ENCODE results near the gene COASY. TPM values are rescaled to one million over a fixed set of nuclear protein-coding genes. Genes with fewer than 3 reads are reported as not detected.

Gene COASY
- total and polyA plus RNA-seq, 2 of the 4 experiments (the other 2 are of a cell fraction), result 10.6 to 44.0 TPM

DNA sequence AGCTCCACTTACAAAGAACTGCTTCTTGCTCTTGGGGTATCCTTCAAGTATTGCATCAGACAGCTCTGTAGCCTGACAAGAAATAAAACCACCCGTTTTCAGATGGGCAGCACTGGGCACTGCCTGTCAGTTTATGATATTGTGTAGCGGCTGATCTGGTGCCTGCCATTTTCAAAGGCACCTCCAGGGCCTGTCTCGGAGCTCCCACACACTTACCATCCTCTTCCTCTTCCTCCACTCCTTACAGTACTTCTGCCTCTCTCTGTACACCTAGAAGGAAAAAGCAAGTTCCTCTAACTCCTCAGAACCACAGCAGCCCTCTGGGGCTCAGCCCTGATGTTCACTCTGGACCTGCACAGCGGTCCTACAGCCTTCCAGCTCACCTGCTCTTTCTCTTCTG lies 11.1 kb downstream of the COASY start:
- POLR2A ChIA-PET (ENCODE audit: unreplicated experiment), result no interaction called here
- CTCF ChIA-PET, result no interaction called here

More for the DNA sequence above, 11.1 kb downstream of the COASY start:
- H3K9ac ChIP-seq (ENCODE audit: low read depth, low read length), result no peak overlapping the region
- H2BK5ac ChIP-seq (ENCODE audit: low read depth, low read length, poor library complexity, severe bottlenecking), result no peak overlapping the region
- H3K4me2 ChIP-seq (ENCODE audit: low read depth, low read length), result no peak overlapping the region
- no peak overlapping the region for H3K18ac ChIP-seq (ENCODE audit: low read depth, low read length)
- no peak overlapping the region for H2BK15ac ChIP-seq (ENCODE audit: low read depth, low read length)
- H2AFZ ChIP-seq (replicated peaks; ENCODE audit: low read length, poor library complexity), result no peak overlapping the region
- 0 out of 2 replicates have a peak, but pooled peaks have one; percentile 12 for TF ChIP-seq CEBPB (IDR thresholded peaks at IDR 0.05; ENCODE audit: low read depth, low read length)
- TF ChIP-seq, protein P1, sequence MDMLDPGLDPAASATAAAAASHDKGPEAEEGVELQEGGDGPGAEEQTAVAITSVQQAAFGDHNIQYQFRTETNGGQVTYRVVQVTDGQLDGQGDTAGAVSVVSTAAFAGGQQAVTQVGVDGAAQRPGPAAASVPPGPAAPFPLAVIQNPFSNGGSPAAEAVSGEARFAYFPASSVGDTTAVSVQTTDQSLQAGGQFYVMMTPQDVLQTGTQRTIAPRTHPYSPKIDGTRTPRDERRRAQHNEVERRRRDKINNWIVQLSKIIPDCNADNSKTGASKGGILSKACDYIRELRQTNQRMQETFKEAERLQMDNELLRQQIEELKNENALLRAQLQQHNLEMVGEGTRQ (IDR thresholded peaks at IDR 0.05; ENCODE audit: low read depth, low read length), result no peak
- intact Hi-C loops (cut with micrococcal nuclease) (no loop called here), dilution Hi-C loops (cut with HindIII; ENCODE audit: low sequenced_read_pairs, unreplicated experiment) (no loop called here), in situ Hi-C loops (cut with MboI; ENCODE audit: low sequenced_read_pairs) (no loop called here)
- no peak overlapping the region for H2BK120ac ChIP-seq (ENCODE audit: low read depth, low read length)
- H3K4ac ChIP-seq (ENCODE audit: low read depth, low read length), result no peak overlapping the region
- peaks cover 8% of the 10 kb centered on the region; the same call in 1 of the 2 replicates for H4K20me1 ChIP-seq (ENCODE audit: insufficient read depth, low read length)
- no peak overlapping the region for H2BK20ac ChIP-seq (ENCODE audit: low read depth, low read length)
- H3K14ac ChIP-seq (replicated peaks; ENCODE audit: low read depth, low read length), result no peak overlapping the region
- no peaks in the 10 kb centered on the region for H3K9me3 ChIP-seq (ENCODE audit: control insufficient read depth, insufficient read depth, low read length)
- H4K91ac ChIP-seq (ENCODE audit: insufficient read depth, low read depth, low read length), result no peak overlapping the region
- ATAC-seq (ENCODE audit: low read depth) (no peak), DNase-seq (no peak)
- no peaks in the 10 kb centered on the region for H3K27me3 ChIP-seq (ENCODE audit: control insufficient read depth, insufficient read depth, low read length)
- no peak overlapping the region for H3K56ac ChIP-seq (ENCODE audit: extremely low read depth, insufficient read depth, low read length)
- H3K4me1 ChIP-seq (ENCODE audit: control insufficient read depth, insufficient read depth, low read length), result peaks cover 4% of the 10 kb centered on the region
- no TSS peak for BruUV-seq (replicated peaks)
- WGBS, 2 experiments (ENCODE audit: extremely low coverage in 2 of 2, insufficient read length in 1 of 2), result 100% methylated on average over 1 of the region's 4 CpGs; no CpG with 5 or more reads in 1 of the 2 experiments
- H2AK5ac ChIP-seq (ENCODE audit: low read depth, low read length), result no peak overlapping the region
- H3K9me1 ChIP-seq (ENCODE audit: insufficient read depth, low read length), result peaks cover 5% of the 10 kb centered on the region
- H4K8ac ChIP-seq (ENCODE audit: low read depth in 2 of 2, low read length in 2 of 2), result 0 out of 4 replicates have a peak overlapping the region, but pooled peaks of 1 of the 2 experiments have one; percentile 16
- peaks cover 47 to 79% of the 10 kb centered on the region in 2 experiments; a peak in 3 of 4 replicates for H3K79me1 ChIP-seq (ENCODE audit: low read depth in 1 of 2, low read length in 2 of 2)
- peak overlapping the region; percentile 18 for H2AK9ac ChIP-seq (replicated peaks; ENCODE audit: low read depth, low read length, poor library complexity)
- no peak overlapping the region for H3K4me3 ChIP-seq (ENCODE audit: insufficient read depth, low read depth, low read length)
- peaks cover 51% of the 10 kb centered on the region for H3K36me3 ChIP-seq (ENCODE audit: control insufficient read depth, insufficient read depth, low read length)
- H3K23ac ChIP-seq (ENCODE audit: low read depth, low read length), result no peak overlapping the region
- no peak overlapping the region for H4K5ac ChIP-seq (ENCODE audit: low read depth, low read length)
- no peak overlapping the region for H3K27ac ChIP-seq (ENCODE audit: insufficient read depth, low read length)

Measured in IMR-90 (cell line).